Mammary epithelial cell (primary cell): ENCODE measurements around the gene PDE2A.

ENCODE experiments used
- EZH2 ChIP-seq: IDR thresholded peaks from 2 replicates; pipeline ENCODE4 v1.6.1; 2012; ENCODE audit warnings: low read length, inconsistent platforms, borderline replicate concordance
- TF ChIP-seq, protein P1 (sequence below), 2 donors: IDR thresholded peaks in 1 of 2; conservative IDR thresholded peaks in 1 of 2; 2 replicates each; pipeline ENCODE4 v1.5.1; 2011 to 2012; ENCODE audit warnings: inconsistent platforms in 2 of 2, low read length in 2 of 2, mild to moderate bottlenecking in 2 of 2, control low read depth in 1 of 2, low read depth in 1 of 2; ENCODE audit not compliant: insufficient read depth in 1 of 2; ENCODE audit errors: extremely low read depth in 1 of 2

DNA sequence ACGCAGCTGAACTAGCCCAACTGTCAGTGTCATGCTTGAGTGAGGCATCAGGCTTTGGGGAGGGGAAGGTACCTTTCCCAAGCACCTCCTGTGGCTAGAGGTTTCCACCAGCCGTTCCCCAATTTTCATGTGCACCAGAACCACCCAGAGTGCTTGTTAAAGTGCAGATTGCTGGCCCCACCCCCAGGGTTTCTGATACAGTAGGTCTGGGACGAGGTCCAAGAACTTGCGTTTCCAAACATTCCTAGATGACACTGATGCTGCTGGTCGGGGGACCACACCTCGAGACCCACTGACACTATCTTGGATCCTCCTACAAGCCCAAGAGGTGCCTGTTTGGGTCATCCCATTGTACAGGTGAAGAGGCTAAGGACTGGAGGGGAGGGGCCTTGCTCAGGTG lies 59.8 kb downstream of the PDE2A start:
- TF ChIP-seq EZH2, result no peak
- TF ChIP-seq, protein P1, sequence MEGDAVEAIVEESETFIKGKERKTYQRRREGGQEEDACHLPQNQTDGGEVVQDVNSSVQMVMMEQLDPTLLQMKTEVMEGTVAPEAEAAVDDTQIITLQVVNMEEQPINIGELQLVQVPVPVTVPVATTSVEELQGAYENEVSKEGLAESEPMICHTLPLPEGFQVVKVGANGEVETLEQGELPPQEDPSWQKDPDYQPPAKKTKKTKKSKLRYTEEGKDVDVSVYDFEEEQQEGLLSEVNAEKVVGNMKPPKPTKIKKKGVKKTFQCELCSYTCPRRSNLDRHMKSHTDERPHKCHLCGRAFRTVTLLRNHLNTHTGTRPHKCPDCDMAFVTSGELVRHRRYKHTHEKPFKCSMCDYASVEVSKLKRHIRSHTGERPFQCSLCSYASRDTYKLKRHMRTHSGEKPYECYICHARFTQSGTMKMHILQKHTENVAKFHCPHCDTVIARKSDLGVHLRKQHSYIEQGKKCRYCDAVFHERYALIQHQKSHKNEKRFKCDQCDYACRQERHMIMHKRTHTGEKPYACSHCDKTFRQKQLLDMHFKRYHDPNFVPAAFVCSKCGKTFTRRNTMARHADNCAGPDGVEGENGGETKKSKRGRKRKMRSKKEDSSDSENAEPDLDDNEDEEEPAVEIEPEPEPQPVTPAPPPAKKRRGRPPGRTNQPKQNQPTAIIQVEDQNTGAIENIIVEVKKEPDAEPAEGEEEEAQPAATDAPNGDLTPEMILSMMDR (conservative IDR thresholded peaks at IDR 0.05 in 1 of 2, IDR thresholded peaks at IDR 0.05 in 1 of 2; ENCODE audit: extremely low read depth in 1 of 2, insufficient read depth in 1 of 2, low read depth in 1 of 2, low read length in 2 of 2), result no peak
